BJ (cell line): ENCODE data around the gene SCMH1. TPM values are rescaled to one million over a fixed set of nuclear protein-coding genes. Genes with fewer than 3 reads are reported as not detected.

ENCODE experiments used
- CTCF ChIA-PET: fragments of 350-600 bp; formaldehyde crosslinking; extraction: SDS; loops from one replicate; lab custom pipeline; 2021; ENCODE audit warnings: antibody characterized with exemption, inconsistent platforms; lab: Yijun Ruan, JAX
- POLR2A ChIA-PET: fragments of 300-600 bp; sonication (Branson Sonifier 250); formaldehyde crosslinking; extraction: SDS; loops from one replicate; lab custom pipeline; 2021; ENCODE audit warnings: antibody characterized with exemption; lab: Charles Lee
- DNase-seq: peaks from one replicate; pipeline ENCODE4 v3.0.0-alpha.2; 2011; ENCODE audit warnings: low read depth
- H3K27me3 ChIP-seq: 2 replicates; pipeline ENCODE4 v1.6.0; 2011; ENCODE audit warnings: low read length; ENCODE audit not compliant: control insufficient read depth, insufficient read depth
- H3K36me3 ChIP-seq: 2 replicates; pipeline ENCODE4 v1.5.1; 2011; ENCODE audit warnings: low read length; ENCODE audit not compliant: control insufficient read depth, insufficient read depth
- H3K4me3 ChIP-seq: 2 replicates; pipeline ENCODE4 v1.5.1; 2011; ENCODE audit warnings: low read depth, mild to moderate bottlenecking, control low read depth, low read length
- polyA plus RNA-seq: library from polyadenylated mRNA; depleted of rRNA; stranded (reverse); fragments of >200 nt; gene quantifications from 2 replicates; pipeline ENCODE4 v1.2.3, GENCODE V29; 2011
- TF ChIP-seq, protein P1 (sequence below): IDR thresholded peaks from 2 replicates; pipeline ENCODE4 v1.5.1; 2011; ENCODE audit warnings: low read depth, mild to moderate bottlenecking, control low read depth, inconsistent platforms, low read length, moderate library complexity; ENCODE audit not compliant: insufficient read depth

The SCMH1 gene
- polyA plus RNA-seq, 1 experiment, result 44.9 TPM

DNA sequence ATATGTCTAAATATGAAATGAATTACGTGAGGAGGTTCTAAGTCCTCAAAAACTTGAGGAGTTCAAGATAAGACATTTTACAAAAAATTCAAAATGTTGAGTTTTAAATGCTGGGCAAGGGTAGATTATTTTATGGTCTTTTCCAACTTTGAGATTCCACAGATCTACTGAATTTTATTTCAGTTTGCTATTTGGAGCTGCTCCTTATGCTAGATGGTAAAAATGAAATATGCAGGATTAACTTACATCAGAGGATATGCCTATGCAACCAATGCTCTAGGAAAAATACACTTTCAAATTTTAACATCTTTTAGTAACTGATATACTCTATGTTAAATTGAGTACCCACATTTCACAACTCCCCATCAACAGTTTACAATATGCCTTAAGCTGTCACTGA, 83.1 kb downstream of the SCMH1 start:
- TF ChIP-seq, protein P1, sequence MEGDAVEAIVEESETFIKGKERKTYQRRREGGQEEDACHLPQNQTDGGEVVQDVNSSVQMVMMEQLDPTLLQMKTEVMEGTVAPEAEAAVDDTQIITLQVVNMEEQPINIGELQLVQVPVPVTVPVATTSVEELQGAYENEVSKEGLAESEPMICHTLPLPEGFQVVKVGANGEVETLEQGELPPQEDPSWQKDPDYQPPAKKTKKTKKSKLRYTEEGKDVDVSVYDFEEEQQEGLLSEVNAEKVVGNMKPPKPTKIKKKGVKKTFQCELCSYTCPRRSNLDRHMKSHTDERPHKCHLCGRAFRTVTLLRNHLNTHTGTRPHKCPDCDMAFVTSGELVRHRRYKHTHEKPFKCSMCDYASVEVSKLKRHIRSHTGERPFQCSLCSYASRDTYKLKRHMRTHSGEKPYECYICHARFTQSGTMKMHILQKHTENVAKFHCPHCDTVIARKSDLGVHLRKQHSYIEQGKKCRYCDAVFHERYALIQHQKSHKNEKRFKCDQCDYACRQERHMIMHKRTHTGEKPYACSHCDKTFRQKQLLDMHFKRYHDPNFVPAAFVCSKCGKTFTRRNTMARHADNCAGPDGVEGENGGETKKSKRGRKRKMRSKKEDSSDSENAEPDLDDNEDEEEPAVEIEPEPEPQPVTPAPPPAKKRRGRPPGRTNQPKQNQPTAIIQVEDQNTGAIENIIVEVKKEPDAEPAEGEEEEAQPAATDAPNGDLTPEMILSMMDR, result no peak
- Histone ChIP-seq H3K36me3 (peaks cover 2% of the 10 kb centered on the region), H3K27me3 (no peaks in the 10 kb centered on the region), H3K4me3 (no peak overlapping the region)
- ChIA-PET CTCF (interaction anchor here (1.3 kb wide), 1 partner anchor 35 kb away, joined by 3 read pairs; no protein-coding TSS in a partner anchor), POLR2A (no interaction called here)
- no peak for DNase-seq

- no peak overlapping the region for H3K4me3 ChIP-seq
- CTCF ChIA-PET, result interaction anchor here (0.6 to 1.3 kb wide), 3 partner anchors 35 to 81 kb away, joined by 3 read pairs; no protein-coding TSS in a partner anchor
- TF ChIP-seq, protein P1, result no peak
- H3K27me3 ChIP-seq, result no peaks in the 10 kb centered on the region
- POLR2A ChIA-PET, result no interaction called here
- H3K36me3 ChIP-seq, result peaks cover 2% of the 10 kb centered on the region
- DNase-seq, result no peak
Measured at GRCh38 chr1:41158147-41158875, 83.8 kb downstream of the SCMH1 start.

DNA sequence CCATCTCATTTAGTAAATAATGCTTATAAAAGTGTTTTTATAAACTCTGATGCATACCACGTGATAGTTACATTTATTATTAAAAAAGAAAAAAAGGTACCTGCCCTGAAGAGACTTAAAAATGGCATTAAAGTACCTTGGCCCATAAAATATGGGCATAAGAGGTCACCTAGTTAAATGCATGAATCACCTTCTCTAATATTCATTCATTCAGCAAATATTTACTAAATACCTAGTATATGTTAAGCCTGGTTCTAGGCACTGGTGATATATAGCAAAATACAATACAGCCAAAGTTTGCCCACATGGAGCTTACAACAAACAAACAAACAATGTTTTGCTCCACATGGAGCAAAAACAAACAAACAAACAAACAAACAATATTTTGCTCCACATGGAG, 87.0 kb downstream of the SCMH1 start:
- ChIA-PET CTCF (interaction anchor here (0.8 to 1.2 kb wide), 2 partner anchors 34 to 90 kb away, joined by 3 to 4 read pairs; no protein-coding TSS in a partner anchor), POLR2A (no interaction called here)
- H3K4me3 ChIP-seq, result no peak overlapping the region
- no peaks in the 10 kb centered on the region for H3K27me3 ChIP-seq
- TF ChIP-seq, protein P1, result no peak
- H3K36me3 ChIP-seq, result no peaks in the 10 kb centered on the region
- no peak for DNase-seq

DNA sequence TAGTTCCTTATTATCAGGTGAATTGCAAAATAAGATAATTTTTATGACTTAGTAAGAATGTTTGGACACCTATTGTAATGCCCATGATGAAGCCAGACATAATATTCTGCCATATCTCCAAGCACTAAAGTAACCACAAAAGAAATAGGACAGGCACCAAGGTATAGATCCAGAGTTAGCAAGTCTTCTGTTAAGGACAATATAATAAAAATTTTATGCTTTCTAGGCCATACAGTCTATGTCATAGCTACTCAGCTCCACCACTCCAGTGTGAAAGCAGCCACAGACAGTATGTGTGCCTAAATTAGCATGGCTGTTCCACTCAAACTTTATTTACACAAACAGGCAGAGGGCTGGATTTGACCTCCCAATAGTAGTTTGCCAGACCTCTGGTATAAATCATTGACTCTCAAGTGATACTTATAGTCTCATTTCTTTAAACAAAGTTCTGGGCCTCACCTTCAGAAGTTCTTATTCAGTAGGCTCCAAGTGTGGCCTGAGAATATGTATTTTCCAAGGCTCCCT, 88.3 kb downstream of the SCMH1 start:
- ChIA-PET POLR2A (no interaction called here), CTCF (interaction anchor here (1.4 kb wide), 1 partner anchor 21 kb away, joined by 3 read pairs; no protein-coding TSS in a partner anchor)
- H3K4me3 ChIP-seq, result no peak overlapping the region
- DNase-seq, result no peak
- H3K36me3 ChIP-seq, result no peaks in the 10 kb centered on the region
- H3K27me3 ChIP-seq, result no peaks in the 10 kb centered on the region
- TF ChIP-seq, protein P1, result no peak

DNA sequence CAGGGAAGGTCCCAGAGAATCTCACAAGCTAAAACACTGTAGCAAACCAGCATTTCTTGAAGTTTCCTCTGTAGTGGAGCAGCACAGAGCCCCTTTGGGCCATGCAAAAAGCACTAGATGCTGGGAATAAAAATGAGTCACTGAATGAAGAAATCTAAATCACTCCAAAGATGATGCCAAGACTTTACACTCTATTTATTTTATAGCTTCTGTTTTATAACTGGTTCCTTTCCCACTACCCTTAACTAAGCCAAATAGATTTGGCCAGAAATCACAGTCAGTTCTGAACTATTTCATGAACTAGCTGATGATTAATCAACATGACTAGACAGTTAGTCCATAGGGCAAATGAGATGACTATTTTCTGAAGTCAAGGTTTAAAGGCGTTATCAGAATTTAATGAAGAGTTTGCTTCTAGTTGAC, 89.5 kb downstream of the SCMH1 start:
- ChIA-PET CTCF (interaction anchor here (1.4 to 2.0 kb wide), 4 partner anchors 22 to 364 kb away, joined by 3 to 6 read pairs (median 4); no protein-coding TSS in a partner anchor), POLR2A (no interaction called here)
- no peak overlapping the region for H3K4me3 ChIP-seq
- H3K36me3 ChIP-seq, result no peaks in the 10 kb centered on the region
- H3K27me3 ChIP-seq, result no peaks in the 10 kb centered on the region
- DNase-seq, result peak; percentile 89
- TF ChIP-seq, protein P1, result no peak
